GM12864 (cell line): ENCODE results near the gene KIAA1671.

Experiments used
- DNase-seq: peaks from one replicate; pipeline ENCODE4 v3.0.0-alpha.2; 2011; ENCODE audit warnings: low read depth
- H3K4me3 ChIP-seq: 2 replicates; pipeline ENCODE4 v1.5.1; 2011; ENCODE audit warnings: mild to moderate bottlenecking, low read depth, low read length, control low read depth
- CTCF ChIP-seq: IDR thresholded peaks from 2 replicates; pipeline ENCODE4 v1.5.1; 2011; ENCODE audit warnings: low read depth, mild to moderate bottlenecking, moderate library complexity, low read length, control low read depth, inconsistent platforms; ENCODE audit errors: missing control alignments

The KIAA1671 gene

DNA sequence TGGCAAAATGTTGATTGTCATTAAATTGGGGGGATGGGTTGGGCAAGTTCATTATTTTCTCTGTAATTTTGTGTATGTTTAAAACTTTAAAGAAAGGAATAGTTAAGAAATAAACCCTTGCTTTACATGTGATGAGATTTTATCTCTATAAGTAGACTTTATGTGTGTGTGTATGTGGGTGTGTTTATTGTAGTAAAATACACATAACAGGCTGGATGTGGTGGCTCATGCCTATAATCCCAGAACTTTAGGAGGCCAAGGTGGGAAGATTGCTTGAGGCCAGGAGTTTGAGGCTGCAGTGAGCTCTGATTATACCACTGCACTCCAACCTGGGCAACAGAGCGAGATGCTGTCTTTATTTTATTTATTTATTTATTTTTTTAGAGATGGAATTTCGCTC, 83.2 kb downstream of the KIAA1671 start:
- H3K4me3 ChIP-seq, result no peak overlapping the region
- no peak for TF ChIP-seq CTCF
- no peak for DNase-seq

GRCh38 chr22:25038239-25038638, 85.7 kb downstream of the KIAA1671 start:
- no peak for TF ChIP-seq CTCF
- no peak for DNase-seq
- no peak overlapping the region for H3K4me3 ChIP-seq

- no peak for DNase-seq
- no peak for TF ChIP-seq CTCF
- H3K4me3 ChIP-seq, result no peak overlapping the region
Measured at GRCh38 chr22:25038771-25039170, 86.3 kb downstream of the KIAA1671 start.

DNA sequence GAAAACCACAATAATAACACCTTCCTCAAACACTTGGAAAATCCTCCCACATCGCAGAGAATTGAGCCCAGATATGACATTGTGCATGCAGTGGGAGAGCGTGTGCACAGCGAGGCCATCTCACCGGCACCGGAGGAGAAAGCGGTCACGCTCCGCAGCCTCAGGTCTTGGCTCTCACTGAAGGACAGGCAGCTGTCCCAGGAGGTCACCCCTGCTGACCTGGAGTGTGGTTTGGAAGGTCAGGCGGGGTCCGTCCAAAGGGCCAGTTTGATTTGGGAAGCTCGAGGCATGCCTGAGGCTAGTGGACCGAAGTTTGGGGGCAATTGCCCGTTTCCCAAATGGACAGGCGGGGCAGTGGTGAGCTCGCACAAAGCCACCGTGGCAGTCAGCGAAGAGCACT, 86.7 kb downstream of the KIAA1671 start:
- TF ChIP-seq CTCF, result no peak
- DNase-seq, result no peak
- H3K4me3 ChIP-seq, result no peak overlapping the region

DNA sequence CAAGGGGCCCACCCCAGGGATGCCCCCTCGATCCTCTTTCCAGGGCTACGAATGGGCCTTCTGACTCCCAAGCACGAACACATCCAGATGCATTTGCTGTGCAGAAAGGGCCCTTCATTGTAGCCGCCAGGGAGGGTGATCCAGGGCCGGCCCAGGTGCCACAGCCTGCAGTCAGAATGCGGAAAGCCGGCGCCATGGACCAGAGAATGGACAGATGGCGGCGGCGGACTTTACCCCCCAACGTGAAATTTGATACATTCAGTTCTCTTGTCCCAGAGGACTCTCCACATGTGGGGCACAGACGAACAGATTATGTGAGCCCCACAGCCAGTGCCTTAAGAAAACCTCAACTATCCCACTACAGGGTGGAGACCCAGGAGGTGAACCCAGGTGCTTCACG, 87.2 kb downstream of the KIAA1671 start:
- H3K4me3 ChIP-seq, result no peak overlapping the region
- DNase-seq, result no peak
- no peak for TF ChIP-seq CTCF

- no peak overlapping the region for H3K4me3 ChIP-seq
- DNase-seq, result no peak
- TF ChIP-seq CTCF, result no peak
Measured at GRCh38 chr22:25045159-25045558, 92.6 kb downstream of the KIAA1671 start.

DNA sequence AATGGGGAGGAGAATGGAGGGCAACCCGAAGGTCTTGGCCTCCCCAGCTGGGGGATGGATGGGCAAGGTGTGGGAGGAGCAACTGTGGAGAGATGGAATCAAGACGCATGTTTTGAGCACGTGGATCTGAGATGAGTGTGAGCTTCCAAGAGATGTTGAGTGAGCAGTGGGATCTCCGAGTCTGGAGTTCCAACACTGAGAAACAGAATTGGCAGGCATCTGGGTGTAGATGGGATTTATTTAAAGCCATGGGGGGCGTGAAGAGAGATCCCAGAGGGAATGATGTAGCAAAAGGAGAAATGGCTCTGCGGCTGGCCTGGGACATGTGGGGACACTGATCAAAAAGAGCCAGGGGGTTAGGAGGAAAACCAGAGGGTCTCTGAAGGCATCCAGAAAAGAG, 95.6 kb downstream of the KIAA1671 start:
- no peak for DNase-seq
- TF ChIP-seq CTCF, result no peak

More for the DNA sequence above, 95.6 kb downstream of the KIAA1671 start:
- no peak overlapping the region for H3K4me3 ChIP-seq
